Activated CD4-positive, alpha-beta T cell treated with anti-CD3 and anti-CD28 coated beads, Interleukin-2, amount 50 U/mL, for 16 hours (primary cell): ENCODE data around the gene GPR78.

ENCODE experiments used
- DNase-seq: peaks from one replicate; pipeline ENCODE4 v3.0.0-alpha.2; 2020

The GPR78 gene, protein sequence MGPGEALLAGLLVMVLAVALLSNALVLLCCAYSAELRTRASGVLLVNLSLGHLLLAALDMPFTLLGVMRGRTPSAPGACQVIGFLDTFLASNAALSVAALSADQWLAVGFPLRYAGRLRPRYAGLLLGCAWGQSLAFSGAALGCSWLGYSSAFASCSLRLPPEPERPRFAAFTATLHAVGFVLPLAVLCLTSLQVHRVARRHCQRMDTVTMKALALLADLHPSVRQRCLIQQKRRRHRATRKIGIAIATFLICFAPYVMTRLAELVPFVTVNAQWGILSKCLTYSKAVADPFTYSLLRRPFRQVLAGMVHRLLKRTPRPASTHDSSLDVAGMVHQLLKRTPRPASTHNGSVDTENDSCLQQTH

DNA sequence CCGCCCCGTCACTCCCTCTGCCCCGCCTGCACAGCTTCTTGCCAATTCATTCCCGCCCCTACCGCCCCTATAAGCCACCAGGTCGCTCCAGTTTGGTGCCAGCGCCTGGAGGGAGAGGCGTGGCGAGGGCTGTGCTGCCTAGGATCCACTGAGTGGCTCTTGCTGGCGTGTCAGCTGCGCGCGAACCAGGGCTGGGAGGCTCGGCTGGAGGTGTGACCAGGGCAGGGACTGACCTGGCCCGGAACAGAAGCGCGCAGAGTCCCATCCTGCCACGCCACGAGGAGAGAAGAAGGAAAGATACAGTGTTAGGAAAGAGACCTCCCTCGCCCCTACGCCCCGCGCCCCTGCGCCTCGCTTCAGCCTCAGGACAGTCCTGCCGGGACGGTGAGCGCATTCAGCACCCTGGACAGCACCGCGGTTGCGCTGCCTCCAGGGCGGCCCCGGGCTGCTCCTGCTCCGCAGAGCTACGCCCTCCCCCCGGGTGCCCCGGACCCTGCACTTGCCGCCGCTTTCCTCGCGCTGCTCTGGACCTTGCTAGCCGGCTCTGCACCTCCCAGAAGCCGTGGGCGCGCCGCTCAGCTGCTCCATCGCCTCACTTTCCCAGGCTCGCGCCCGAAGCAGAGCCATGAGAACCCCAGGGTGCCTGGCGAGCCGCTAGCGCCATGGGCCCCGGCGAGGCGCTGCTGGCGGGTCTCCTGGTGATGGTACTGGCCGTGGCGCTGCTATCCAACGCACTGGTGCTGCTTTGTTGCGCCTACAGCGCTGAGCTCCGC is at the start of gene GPR78:
Gene GPR78, plus strand, starts transcription at position 72 of the 773 bp plus-strand sequence. Its CDS starts 591 bp downstream, at position 663.
- peak; percentile 20 for DNase-seq

DNA sequence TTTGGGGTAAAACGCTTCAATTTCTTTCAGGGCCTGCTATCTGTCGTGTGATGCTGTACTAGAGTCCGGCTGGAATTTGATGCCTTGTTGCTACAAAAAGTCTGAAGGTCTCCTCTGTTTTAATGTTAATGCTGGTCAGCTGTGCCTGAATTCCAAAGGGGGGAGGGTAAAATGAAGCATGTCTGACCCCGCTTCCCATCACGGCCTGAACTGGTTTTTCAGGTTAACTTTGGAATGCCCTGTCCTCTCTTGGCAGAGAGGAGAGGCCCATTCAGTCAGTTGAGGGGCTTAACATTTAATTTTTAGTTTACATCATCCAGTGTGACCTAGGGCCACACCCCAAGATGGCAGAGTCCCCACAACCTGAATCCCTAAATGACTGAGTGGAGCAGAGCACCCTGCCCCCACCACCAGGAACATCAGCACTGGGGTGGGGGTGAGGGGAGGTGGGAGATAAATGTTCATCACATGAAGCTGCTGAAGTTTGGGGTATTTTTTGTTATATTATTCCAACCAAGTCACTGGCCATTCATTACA is 47.9 kb upstream of the GPR78 start:
- DNase-seq, result no peak

DNA sequence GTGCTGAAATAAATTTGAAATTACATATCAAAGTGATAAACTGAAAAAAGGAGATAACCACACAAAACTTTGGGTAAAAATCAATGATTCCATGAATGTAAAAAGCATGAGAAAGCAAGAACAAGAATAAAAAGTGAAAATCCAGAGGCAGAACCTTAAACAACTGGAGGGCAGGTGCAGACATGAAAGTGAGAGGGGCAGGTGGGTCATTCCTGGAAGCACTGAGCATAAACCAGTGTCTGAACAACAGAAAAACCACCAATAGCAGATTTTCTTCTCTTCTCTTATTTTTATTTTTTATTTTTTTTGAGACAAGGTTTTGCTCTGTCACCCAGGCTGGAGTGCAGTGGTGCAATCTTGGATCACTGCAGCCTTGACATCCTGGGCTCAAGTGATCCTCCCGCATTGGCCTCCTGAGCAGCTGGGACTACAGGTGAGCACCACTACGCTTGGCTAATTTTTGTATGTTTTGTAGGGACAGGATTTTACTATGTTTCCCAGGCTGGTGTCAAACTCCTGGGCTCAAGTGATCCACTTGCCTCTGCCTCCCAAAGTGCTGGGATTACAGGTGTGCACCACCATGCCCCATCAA is 46.8 kb upstream of the GPR78 start:
- DNase-seq, result no peak

DNA sequence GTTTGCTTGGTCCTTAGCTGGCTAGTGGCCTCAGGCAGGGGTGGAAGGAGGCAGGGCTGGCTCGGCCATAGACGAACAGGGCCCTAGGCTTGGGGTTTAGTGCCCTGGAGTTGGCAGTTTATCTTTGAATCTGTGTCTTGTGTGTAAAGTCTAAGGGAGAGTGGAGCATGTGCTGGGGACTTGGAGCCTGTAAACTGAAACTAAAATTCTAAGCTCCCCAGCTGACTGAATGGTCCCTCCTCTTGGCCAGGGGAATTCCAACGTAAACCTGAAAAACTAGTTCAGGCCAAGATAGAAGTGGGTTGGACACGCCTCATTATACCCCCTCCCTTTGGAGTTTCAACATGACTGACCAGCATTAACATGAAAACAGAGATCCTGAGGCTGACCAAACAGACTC is 46.1 kb upstream of the GPR78 start:
- peak; percentile 25 for DNase-seq

DNA sequence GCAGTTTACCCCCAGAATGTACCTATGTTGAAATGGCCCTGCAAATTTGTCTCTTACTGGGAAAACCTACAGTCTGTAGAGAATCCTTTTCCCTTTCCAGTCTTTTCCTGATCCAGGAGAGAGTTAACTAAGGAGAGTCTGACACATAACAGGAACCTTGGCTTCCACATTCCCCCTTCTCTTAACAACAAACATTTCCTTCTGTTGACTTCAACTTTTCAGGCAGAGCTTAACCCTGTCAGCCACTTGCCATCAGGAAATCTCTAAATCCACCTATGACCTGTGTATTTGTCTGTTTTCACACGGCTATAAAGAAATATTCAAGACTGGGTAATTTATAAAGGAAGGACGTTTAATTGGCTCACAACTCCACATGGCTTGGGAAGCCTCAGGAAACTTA is 45.6 kb upstream of the GPR78 start:
- DNase-seq, result no peak

DNA sequence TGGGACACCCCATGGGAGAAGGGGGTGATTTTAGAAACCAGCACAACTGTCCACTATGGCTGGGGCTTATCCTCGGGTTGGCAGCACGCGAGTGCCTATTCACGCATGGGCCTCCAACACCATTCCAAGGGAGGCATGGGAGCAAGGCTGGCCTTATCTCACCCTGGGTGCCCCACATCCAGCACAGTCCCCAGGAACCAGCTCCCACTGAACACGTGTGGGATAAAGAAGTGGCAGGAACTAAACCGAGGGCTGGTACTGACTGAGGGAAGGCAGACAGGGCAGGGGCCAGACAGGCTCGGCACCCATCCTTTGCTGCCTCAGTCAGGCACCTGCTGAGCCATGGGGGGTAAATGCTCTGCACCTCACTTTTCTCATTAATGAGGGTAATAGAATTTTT is 43.7 kb upstream of the GPR78 start:
- DNase-seq, result no peak

DNA sequence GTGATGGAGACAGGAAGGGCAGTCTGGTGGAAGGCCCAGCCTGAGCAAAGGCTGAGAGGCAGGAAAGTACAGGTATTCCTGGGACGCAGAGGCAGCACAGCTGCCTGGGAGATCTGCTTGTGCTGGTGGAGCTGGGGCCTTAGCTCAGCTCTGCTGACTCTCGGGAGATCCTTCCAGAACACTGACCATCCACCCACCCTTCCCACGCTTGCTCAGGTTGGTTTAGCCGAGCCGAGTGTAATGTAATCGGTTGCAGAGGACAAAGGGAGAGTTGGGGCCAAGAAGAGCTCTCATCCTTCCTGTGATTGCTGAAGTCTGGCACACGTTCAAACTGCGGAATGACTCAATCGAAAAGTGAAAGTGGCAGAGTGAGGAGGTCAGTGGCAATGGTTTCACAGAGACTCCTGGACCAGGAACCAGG is 43.1 kb upstream of the GPR78 start:
- peak; percentile 27 for DNase-seq

DNA sequence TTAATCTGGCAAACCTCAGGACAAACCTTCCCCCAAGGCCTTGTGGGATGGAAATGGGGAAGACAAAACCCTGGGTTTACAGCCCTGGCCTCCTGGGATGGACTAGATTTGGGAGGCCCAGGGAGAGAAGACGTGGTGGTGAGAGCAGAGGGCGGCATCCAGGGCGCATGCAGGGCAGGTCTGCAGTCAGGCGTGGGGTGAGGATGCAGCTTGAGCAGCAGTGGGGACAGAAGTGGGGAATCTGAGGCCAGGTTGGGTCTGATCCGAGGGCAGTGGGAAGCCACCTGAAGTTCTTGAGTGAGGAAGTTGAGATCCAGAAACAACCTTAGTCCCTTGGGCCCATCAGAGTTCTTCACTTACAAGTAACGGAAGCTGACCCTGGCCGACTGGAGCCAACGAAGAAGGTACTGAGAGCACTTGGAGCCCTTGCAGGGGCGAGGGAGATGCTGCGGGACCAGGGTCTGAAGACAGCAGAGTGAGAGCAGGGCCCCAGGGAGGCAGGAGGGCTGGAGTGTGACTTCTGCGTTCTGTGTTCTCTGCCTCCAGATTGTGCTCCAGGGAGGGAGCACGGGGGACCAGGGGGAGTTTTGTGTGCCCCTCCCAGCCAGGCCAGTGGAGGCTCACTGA is 42.0 kb upstream of the GPR78 start:
- DNase-seq, result no peak

DNA sequence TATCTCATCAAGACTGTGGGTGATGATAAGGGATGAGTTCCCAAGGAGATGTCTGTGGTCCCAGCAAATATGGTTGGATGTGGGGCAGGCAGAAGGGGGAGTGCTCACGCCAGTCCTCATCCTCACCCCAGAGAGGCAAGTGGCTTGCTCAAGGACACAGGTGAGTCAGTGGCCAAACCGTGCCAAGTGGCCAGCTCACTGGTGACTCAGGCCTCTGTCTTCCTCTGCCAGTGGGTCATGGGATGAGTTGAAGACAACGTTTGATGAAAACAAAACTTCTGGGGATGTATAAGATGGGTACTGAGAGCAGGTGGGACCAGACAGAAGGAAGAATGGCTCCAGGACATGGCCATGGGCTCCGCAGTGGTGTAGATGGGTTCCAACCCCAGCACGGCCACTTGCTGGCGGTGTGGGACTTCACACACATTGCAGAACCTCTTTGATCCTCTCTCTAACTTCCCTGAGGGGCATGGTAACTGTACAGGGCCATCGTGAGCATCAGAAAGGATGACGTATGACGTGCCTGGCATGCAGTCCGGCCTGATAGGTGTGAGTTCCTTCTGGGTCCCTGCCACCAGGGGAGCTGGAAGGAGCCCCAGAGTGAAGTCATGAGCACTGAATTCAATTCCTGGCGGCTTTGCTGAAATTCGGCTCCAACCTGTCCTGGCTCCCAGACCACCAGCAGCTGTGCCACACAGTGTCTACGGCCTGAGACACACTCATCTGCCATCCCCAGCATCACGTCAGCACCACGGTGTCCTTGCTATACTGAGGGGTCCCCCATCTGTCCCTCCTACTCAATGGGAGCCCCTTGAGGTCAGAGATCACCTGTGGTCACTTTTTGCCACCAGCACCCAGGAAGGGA is 41.3 kb upstream of the GPR78 start:
- no peak for DNase-seq

DNA sequence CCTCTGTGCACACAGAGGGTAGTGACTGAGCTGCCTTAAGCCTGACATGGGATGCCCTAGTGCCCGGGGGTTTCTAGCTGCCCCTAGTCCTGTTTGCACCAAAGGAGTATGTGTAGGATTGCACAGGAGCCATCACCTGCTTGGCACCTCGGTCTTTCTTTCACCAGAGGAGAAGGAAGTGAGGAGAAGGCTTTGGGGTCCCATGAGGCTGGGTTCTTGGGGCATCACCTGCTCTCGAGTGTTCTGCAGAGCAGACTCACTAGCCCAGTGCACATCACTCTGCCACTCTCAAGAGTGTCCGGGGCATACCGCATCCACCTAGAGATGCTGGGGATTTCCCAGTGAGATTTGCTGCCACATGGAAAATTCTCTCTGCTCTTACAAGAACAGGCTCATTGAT is 40.5 kb upstream of the GPR78 start:
- peak; percentile 9 for DNase-seq

DNA sequence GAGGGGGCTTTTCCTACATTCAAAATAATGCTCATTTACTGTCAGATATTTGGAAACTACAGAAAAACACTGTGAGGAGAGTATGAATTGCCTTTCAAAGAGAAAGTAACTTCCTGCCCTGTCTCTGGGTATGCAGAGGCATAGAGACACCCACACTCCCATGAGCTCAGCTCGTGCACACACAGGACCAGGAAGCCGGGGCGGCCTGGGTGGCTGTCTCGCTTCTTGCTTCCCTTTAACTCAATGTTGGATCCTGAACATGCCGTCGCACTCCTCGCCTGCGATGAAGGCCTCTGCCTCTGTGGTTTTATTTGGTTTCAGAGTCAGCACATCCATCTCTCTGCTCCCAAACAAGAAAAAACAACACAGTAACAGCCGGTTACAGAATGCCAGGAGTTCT is 40.1 kb upstream of the GPR78 start:
- DNase-seq, result peak; percentile 26

DNA sequence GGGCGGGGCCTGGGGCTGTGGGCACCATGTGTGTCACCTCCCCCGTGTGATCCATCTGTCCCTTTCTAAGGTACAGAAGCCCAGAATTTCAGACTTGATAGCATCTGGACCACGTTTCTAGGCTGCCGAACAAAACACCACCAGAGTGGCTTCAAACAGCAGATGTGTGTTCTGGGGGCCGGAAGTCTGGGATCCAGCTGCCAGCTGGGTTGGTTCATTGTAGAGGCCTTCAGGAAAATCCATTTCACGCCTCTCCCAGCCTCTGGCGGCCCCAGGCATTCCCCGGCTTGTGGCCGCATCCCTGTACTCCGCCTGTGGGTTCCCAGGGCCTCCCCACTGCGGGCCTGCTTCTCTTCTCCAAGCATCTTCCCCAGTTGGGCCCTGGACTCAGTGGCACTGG is 39.6 kb upstream of the GPR78 start:
- no peak for DNase-seq

DNA sequence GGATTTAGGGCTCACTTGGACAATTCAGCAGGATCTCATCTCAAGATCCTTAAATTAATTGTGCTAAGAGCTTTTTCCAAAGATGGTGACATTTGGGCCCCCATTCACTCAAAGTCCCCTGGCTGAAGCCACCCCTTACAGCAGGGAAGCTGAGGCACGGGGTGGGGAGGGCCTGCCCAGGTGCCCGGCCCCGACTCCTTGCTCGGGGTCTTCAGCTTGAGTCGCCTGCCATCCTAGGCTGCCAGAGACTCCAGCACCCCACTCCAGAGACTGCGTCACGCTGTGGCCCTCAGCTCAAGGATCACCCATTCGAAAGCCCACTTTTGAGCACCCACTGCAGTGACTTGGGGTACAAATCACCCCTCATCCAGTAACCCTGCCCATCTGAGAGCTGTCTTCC is 39.2 kb upstream of the GPR78 start:
- DNase-seq, result no peak

DNA sequence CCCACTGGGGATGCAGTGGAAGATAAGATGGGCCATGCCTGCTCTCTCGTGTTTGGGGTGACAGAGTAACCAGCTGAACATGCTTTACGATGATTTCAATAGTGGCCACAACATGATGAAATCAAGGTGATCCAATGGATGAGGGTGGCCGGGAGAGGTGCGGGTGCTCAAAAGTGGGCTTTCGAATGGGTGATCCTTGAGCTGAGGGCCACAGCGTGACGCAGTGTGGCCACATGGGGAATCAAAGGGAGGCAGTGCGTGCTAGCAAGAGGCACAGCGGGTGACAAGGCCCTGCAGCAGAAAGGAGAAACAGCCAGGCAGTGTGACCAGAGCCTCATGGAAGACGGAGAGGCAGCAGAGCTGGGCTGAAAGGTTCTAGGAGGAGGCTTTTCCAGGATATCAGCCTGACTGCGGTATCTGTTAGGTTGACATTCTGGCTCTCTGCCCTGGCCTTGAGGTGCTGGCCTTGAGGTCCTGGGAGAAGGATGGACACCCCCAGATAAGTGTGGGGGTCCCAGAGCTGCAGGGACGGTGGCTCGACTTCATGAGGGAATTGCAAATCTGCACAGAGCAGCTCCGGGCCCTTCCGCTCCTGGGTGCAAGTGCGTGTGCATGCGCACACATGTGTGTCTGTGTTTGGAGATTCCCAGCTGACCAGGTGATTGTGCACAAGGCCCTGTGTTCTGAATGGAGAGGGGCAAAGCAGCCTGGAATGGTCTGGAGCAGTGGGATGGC is 38.0 kb upstream of the GPR78 start:
- no peak for DNase-seq

DNA sequence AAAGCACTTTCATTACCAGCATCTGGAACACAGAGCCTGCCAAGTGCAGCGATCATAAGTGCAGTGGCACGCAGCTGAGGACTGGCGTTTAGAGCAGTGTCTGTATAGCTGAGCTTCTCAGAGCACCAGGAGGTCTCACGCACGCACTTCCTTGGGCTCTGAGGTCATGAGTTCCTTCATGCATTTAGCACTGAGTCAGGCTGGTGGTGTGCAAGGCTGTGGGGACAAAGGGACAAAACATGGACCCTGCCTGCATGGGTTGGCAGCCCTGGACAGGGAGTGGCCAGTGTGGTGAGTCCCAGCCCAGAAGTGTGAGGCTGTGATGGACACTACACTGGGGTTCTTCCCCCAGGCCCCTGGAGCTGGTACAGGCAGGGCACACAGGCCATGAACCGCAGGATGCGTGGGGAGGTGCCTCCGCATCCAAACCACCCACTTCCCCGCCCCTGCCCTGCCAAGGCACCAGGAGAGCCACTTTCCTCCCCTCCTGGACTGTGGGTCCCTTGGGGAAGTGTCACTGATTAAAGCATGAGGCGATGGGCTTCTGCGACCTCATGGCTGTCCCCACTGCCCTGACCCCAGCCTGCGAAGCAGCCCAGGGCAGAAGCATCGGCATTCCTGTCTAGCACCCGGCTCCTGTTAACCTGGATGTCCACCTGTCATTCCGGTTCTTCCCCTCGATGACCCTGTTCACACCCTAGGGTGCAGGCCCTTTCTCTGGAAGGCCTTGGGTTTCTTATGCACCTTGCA is 37.2 kb upstream of the GPR78 start:
- no peak for DNase-seq

DNA sequence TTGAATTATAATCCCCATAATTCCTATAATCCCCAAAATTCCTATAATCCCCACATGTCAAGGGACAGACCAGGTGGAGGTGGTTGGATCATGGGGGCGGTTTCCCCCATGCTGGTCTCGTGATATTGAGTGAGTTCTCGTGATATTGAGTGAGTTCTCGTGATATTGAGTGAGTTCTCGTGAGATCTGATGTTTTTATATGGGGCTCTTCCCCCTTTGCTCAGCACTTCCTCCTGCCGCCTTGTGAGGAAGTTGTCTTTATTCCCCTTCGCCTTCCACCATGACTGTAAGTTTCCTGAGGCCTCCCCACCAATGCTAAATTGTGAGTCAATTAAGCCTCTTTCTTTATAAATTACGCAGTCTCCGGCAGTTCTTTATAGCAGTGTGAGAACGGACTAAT is 36.6 kb upstream of the GPR78 start:
- no peak for DNase-seq

DNA sequence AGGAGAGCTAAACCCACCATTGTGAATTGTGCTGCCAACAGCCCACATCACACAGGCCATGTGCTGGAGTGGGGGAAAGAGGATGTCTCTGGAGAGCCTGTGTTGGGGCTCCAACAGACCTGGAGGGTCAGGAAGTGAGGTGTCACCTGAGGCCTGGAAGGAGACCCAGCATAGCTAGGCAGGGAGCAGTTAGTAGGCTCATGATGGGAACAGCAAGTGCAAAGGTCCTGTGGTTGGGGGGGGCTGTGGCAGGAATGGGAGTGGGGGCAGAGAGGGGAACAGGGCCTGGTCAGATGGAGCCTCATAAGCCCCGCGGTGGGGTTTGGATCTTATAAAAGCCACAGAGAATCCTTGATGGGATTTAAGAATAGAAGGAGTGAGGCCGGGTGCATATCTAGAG is 35.9 kb upstream of the GPR78 start:
- DNase-seq, result no peak

DNA sequence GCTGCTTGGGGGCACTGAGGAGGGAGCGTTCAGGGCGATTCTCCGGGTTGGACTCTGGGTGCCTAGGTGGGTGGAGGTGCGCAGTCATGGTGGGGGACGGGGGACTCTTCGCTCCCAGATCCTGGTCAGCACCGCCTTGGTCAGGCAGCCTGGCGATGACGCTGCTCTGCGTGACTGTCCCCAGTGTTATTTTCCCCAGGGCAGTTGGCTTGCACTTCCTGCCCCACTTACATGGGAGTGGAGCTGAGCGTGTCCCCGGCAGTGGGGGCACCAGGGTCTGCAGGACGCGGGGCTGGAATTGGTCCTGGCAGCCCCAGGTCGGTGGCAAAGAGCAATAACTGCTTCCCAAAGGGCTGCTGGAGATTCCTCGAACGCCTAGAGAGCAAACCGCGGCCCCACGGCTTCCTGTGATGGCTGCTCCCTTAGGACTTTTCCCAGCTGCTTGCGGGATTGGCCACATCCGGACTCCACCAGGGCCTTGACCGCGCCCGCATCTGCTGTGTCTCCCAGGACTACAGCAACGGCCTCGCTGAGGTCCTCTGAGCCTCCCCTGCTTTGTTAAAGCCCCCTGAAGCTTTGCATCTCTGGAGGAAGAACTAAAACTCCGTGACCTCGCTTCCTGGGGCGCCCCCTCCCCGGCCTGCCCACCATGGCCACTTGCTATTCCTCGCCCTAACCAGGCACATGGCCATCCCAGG is 35.3 kb upstream of the GPR78 start:
- DNase-seq, result no peak

DNA sequence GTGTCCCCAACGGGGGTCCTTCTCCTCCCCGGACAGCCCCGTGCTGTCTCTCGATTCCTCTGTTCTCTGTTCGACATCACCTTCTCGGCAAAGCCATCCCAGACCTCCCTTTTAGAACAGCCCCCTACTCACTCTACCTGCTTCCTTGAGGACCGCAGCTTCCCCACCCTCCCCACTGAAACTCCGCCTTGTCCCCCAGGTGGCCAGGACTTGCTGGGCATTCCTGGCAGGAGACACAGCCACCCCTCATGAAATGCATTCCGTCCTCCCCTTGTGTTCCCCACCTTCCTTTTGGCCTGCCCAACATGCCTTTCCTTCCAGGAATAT is 34.8 kb upstream of the GPR78 start:
- DNase-seq, result no peak

DNA sequence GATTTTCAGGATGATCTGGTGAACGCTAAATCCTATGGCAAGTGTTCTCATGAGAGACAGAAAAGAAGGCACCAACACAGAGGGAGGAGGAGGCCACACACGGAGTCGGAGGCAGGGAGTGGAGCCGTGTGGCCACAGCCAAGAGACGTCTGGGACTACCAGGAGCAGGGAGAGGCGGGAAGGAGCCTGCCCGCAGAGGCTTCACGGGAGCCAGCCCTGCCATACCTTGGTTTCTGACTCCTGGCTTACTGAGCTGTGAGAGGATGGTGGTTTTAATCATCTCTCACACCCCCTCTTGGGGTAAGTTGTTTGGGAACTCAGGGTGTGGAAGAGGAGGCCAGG is 33.5 kb upstream of the GPR78 start:
- no peak for DNase-seq
